GM12872 (cell line): ENCODE results near the gene ANO2.

Experiments used
- TF ChIP-seq, protein P1 (sequence below): IDR thresholded peaks from 3 replicates; pipeline ENCODE4 v1.5.1; 2011; ENCODE audit warnings: low read depth, mild to moderate bottlenecking, low read length, moderate library complexity; ENCODE audit not compliant: insufficient read depth

ANO2 gene

DNA sequence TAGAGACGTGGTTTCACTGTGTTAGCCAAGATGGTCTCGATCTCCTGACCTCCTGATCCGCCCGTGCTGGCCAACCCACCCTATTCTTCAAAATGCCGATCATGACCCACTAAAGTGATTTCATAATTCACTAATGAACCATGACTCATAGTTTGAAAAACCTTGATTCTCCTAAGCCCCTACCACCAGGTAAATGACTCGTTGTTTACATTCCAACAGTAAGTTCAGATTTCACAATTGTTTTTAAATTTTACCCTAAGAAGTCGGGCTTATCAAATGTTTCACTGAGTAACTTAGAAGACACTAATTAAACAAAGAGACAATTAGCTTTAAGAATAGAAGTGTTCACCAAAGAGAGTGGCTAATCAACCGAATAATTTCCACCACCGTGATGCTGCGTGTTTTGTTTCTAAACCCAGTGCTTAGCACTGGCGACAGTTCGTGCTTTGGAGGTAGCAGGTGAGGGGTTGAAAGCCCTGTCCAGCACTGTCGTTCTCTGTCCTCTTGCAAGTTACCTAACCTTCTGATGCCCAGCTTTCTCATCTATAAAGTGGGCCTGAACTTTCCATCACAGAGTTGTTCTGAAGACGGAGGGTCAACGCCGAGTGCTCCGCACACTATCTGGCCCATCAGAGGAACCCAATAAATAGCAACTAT, 376.6 kb downstream of the ANO2 start:
- TF ChIP-seq, protein P1, sequence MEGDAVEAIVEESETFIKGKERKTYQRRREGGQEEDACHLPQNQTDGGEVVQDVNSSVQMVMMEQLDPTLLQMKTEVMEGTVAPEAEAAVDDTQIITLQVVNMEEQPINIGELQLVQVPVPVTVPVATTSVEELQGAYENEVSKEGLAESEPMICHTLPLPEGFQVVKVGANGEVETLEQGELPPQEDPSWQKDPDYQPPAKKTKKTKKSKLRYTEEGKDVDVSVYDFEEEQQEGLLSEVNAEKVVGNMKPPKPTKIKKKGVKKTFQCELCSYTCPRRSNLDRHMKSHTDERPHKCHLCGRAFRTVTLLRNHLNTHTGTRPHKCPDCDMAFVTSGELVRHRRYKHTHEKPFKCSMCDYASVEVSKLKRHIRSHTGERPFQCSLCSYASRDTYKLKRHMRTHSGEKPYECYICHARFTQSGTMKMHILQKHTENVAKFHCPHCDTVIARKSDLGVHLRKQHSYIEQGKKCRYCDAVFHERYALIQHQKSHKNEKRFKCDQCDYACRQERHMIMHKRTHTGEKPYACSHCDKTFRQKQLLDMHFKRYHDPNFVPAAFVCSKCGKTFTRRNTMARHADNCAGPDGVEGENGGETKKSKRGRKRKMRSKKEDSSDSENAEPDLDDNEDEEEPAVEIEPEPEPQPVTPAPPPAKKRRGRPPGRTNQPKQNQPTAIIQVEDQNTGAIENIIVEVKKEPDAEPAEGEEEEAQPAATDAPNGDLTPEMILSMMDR: no peak

DNA sequence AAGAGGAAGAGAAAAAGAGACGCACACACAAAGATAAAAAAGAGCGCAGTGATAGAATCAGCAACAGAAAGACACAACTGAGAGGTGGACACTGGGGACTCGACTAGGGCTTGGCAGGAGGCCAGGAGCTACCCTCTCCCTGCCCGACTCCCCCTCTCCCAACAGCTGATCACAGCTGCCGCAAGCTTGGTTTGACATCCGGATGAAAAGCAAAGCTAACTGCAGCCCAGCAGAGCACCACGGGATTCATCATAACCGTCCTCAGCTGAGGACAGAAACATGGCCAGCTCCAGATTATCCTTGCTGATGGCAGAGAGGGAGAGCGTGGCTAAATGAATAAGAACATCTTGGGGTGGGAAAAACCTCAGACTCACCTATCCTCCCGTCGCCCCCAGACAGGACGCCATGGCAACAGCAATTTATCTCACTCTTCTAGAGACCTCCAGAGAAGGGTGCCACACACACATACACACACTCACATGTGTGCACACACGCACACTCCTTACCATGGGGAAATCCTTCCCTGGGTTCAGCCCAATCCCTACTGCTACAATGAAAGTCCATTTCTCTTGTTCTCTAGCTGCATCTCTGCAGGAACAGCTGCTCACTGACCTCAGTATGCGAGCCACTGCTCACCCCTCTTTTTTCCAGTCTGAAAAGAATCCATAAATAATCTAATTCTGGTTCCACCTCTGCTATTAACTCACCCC, 377.9 kb downstream of the ANO2 start:
- TF ChIP-seq, protein P1: no peak

DNA sequence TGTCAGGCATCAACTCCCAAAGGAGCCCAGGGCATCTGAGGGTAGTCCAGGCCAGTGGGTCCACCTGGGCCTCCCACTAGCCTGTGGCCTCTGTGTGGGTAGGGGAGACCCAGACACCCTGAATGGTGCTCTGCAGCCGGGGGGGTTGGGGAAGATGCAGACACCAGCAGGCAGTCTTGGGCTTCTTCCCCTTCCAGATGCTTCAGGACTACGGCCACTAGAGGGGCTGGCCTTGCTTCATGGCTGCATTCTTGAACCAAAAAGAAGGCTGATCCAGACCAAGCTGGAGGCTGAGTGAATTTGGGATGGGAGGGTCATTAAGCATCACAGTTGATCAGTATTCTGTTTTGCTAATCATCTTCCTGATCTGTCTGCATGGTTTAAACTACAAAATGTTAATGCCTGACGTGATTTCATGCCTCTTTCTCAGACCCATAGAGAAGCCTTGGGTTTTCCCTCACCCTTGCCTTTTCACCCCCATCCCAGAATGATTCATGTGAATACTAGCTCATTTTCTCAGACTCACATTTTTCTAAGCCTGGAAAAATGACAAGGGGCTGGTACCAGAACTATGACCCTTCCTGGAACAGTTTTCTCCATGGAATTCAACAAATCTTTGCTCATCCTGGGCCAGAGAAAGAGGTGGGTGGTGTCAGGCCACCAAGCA, 379.0 kb downstream of the ANO2 start:
- TF ChIP-seq, protein P1: no peak

DNA sequence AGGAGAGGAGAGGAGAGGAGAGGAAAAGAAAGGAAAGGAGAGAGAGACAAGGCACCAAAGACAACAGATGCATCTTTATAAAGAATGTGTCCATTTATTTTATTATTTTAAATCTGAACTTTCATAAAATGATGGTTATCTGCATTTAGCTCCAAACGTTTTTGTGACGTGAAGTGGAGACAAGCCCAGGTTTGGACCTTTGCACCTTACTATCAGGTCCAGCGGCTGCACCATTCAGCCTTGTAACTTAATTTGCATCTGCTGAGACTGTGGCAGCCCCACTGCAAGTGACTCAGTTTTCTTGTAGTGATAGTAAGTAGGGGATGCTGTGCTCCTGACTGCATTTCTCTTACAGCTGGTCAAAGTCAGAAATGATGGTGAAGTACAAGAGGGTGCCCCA, 382.5 kb downstream of the ANO2 start:
- TF ChIP-seq, protein P1: no peak

DNA sequence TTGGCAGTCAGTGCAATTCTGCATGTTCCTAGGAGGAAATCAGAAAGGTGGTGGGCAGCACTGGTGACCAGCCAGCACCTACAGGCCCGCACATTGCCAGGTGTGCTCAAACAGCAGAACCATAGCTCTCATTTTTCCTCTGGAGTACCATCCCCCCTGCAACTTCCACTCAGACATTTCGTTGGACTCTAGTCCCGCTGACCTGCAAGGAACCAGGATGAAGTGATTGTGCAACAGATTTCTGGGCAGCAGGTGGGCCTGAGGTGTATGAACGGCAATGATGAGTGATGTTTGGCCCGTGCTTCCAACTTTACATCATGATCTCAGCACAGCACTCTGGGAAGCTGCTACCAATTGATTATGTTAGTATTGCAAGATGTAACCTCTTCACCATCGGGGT, 383.2 kb downstream of the ANO2 start:
- TF ChIP-seq, protein P1: no peak

DNA sequence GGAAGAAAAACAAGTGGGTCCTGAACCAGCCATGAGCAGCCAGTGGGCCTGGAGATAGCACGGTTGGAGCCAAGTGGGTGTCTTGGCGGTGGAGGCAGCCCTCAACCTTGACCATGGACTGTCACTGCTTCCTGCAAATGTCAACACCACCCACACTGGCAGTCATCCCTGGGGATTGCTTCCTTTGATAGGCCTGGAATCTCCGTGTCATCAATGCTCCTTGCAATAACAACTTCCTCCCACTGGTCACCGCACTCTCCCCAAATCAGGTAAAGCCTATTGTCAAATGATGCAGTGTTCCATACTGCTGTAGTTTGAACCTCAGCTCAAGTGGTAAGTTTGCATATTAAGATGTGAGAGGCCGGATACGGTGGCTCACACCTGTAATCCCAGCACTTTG, 384.0 kb downstream of the ANO2 start:
- TF ChIP-seq, protein P1: no peak

DNA sequence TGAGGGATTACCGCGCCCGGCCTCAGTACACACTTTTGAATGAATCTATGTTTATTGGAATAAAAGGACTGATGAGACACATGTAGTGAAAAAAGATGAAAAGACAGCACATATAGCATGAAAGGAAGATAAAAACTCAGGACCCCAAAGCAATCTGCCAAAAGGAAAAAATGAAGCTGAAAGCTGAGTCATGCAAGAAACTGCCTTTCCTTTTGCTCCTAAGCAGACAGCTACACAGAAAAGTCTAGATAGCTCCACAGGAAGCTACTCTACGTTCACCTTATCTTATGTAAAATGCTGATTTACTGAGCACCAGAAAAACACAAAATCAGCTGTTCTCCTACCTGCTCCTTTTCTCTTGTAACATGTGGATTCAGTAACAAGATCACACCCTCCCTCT, 384.8 kb downstream of the ANO2 start:
- TF ChIP-seq, protein P1: no peak
